ENCODE results near the gene PRKAG2. TPM values are rescaled to one million over a fixed set of nuclear protein-coding genes. Genes with fewer than 3 reads are reported as not detected.
A peak's percentile ranks its signal among the peaks of the same experiment; 100 is the strongest.

The PRKAG2 gene
- total and polyA plus RNA-seq, 2 of the 8 experiments (the other 6 are each of a cell fraction or from before 2014, with no cell fraction given), result 7.5 to 18.1 TPM

DNA sequence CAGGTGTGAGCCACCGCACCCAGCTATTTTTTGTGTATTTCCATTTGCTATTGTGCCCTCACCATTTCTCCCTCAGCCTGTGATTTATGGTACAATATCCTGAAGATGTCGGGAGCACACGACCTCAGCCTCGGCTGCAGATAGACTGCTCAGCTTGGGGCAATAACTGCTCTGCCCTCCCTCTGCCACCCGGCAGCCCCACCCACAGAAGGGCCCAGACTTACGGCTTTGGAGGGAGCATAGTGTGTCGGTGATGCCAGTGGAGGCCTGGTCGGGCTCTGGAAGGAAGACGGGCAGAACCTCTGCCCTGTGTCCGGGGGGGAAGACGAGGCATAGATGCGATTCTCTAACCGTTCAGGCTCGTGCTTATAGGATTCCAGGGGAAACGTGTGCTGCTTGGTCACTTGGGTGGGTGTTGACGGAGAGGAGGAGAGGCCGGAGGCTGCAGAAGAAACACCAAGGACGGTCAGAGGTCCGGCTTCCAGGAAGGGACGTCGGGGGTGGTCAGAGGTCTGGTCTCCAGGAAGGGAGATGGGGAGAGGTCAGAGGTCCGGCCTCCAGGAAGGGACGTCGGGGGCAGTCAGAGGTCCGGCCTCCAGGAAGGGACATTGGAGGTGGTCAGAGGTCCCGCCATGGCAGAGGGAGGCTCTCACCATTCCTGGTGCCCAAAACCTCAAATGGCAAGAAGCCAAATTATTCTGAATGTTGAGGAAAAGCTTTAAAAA is 201.6 kb downstream of the PRKAG2 start:
- no peak overlapping the region for H3K14ac ChIP-seq (ENCODE audit: insufficient read length)
- DNase-seq (ENCODE audit: low read depth in 1 of 2, low spot score in 2 of 2), result no peak
- POLR2A ChIA-PET (ENCODE audit: partially characterized antibody), result no interaction called here

More for the DNA sequence above, 201.6 kb downstream of the PRKAG2 start:
- Histone ChIP-seq H4K5ac (ENCODE audit: insufficient read length, low read depth, low read length) (no peak overlapping the region), H4K20me1 (replicated peaks in 1 of 2; ENCODE audit: control insufficient read depth in 1 of 2, insufficient read depth in 2 of 2, low read length in 2 of 2) (no peaks in the 10 kb centered on the region), H2BK12ac (ENCODE audit: low read depth, low read length) (0 out of 2 replicates have a peak overlapping the region, but pooled peaks have one; percentile 27), H2BK15ac (ENCODE audit: low read length) (no peak overlapping the region), H3K9me3 (ENCODE audit: insufficient read depth in 2 of 2, low read depth in 1 of 2, low read length in 1 of 2) (no peaks in the 10 kb centered on the region), H3K27me3 (replicated peaks in 1 of 4; ENCODE audit: control insufficient read depth in 3 of 4, extremely low read depth in 1 of 4, insufficient read depth in 3 of 4, low read length in 3 of 4) (no peaks in the 10 kb centered on the region), H4K91ac (replicated peaks; ENCODE audit: insufficient read length, low read length) (no peak overlapping the region), H3K4ac (replicated peaks; ENCODE audit: insufficient read length, low read depth, low read length) (no peak overlapping the region), H3K79me2 (ENCODE audit: control insufficient read depth in 1 of 2, insufficient read depth in 2 of 2, low read length in 2 of 2) (no peaks in the 10 kb centered on the region), H3K23ac (ENCODE audit: insufficient read length) (no peak overlapping the region), H2AFZ (ENCODE audit: low read length) (no peak overlapping the region), H3K4me1 (replicated peaks in 1 of 4; ENCODE audit: control insufficient read depth in 3 of 4, insufficient read depth in 4 of 4, low read length in 3 of 4) (peaks cover 0 to 6% (median 2%) of the 10 kb centered on the region in 4 experiments; a peak in 3 of 7 replicates), H2BK20ac (ENCODE audit: low read length) (no peak overlapping the region), H3K79me1 (ENCODE audit: low read depth, low read length) (no peaks in the 10 kb centered on the region), H3K4me2 (ENCODE audit: insufficient read depth in 1 of 2, low read depth in 2 of 2, low read length in 2 of 2) (no peak overlapping the region), H3K36me3 (ENCODE audit: control insufficient read depth in 2 of 4, insufficient read depth in 4 of 4, low read length in 3 of 4) (no peaks in the 10 kb centered on the region), H2BK120ac (replicated peaks; ENCODE audit: low read depth, low read length) (no peak overlapping the region), H3K4me3 (ENCODE audit: extremely low read depth in 1 of 4, insufficient read depth in 2 of 4, low read depth in 3 of 4, low read length in 4 of 4) (no peak overlapping the region), H2AK5ac (ENCODE audit: low read depth, low read length) (no peak overlapping the region), H3K9ac (replicated peaks in 1 of 4; ENCODE audit: extremely low read depth in 1 of 4, low read depth in 3 of 4, low read length in 3 of 4) (no peak overlapping the region), H3K27ac (ENCODE audit: low read depth, low read length) (no peak overlapping the region), H3K56ac (replicated peaks; ENCODE audit: insufficient read length, low read depth, low read length) (no peak overlapping the region), H4K8ac (ENCODE audit: extremely low read depth, insufficient read depth, low read length) (no peak overlapping the region), H2BK5ac (ENCODE audit: low read depth, low read length) (no peak overlapping the region), H3K18ac (ENCODE audit: extremely low read depth, low read length) (no peak overlapping the region), H3K23me2 (ENCODE audit: low read depth, low read length) (no peaks in the 10 kb centered on the region)
- TF ChIP-seq EP300 (IDR thresholded peaks at IDR 0.05; ENCODE audit: borderline replicate concordance in 1 of 2, low read depth in 2 of 2, low read length in 2 of 2), result no peak
- no peak for TF ChIP-seq CBX8 (IDR thresholded peaks at IDR 0.05; ENCODE audit: borderline replicate concordance, low read depth, low read length)
- TF ChIP-seq SAP30 (IDR thresholded peaks at IDR 0.05; ENCODE audit: insufficient read depth, insufficient replicate concordance, low read length), result no peak
- TF ChIP-seq CEBPB (IDR thresholded peaks at IDR 0.05; ENCODE audit: low read depth, low read length), result no peak
- TF ChIP-seq CBX5 (IDR thresholded peaks at IDR 0.05; ENCODE audit: low read depth, low read length), result no peak
- 89% methylated on average over 20 of the region's 26 CpGs; no CpG with 5 or more reads in 1 of the 2 experiments for WGBS, 2 experiments (ENCODE audit: extremely low coverage in 1 of 2, insufficient coverage in 1 of 2, insufficient read length in 1 of 2, insufficient replicate concordance in 2 of 2, low coverage in 1 of 2, low lambda C conversion rate in 2 of 2, missing lambda C conversion rate in 1 of 2)
- CTCF ChIA-PET (ENCODE audit: partially characterized antibody), result interaction anchor here (0.7 to 0.9 kb wide), 2 partner anchors 10 to 20 kb away, joined by 3 read pairs; no protein-coding TSS in a partner anchor
- no peak for FAIRE-seq

All from H1 (cell line).